ENCODE measurements around the gene LDHA.

GRCh38 chr11:18416459-18416858, 22.1 kb downstream of the LDHA start:
- TF ChIP-seq SPI1 (IDR thresholded peaks at IDR 0.05; ENCODE audit: low read depth, low read length): no peak
- no peak for TF ChIP-seq POLR2A (IDR thresholded peaks at IDR 0.05; ENCODE audit: low read depth, low read length)
- TF ChIP-seq POLR2AphosphoS5 (IDR thresholded peaks at IDR 0.05; ENCODE audit: low read depth, low read length): no peak
- TF ChIP-seq TAF1 (IDR thresholded peaks at IDR 0.05; ENCODE audit: low read depth, low read length): no peak
- TF ChIP-seq POU2F2 (IDR thresholded peaks at IDR 0.05; ENCODE audit: low read depth, low read length): no peak

Data from GM12891 (cell line).